Fibroblast of the conjunctiva (primary cell): ENCODE measurements around the gene ZNF600.
"Not testable (repeated sequence)": the region's sequence is repeated elsewhere in the genome, so short reads cannot be mapped to it uniquely, and the experiment has no call there.

Source experiments
- DNase-seq: peaks from one replicate; pipeline ENCODE4 v3.0.0-alpha.2; 2010; ENCODE audit warnings: low read depth

Gene ZNF600

GRCh38 chr19:52786464-52787354 lies at the start of gene ZNF600:
TSS of gene ZNF600 (minus strand) at chr19:52786791. CDS start at chr19:52778888, 7,903 bp downstream.
- peak; percentile 4 for DNase-seq

GRCh38 chr19:52834289-52834688 lies 47.7 kb upstream of the ZNF600 start:
- not testable (repeated sequence) for DNase-seq

- DNase-seq = not testable (repeated sequence)
These were observed 47.0 kb upstream of the ZNF600 start for GRCh38 chr19:52833541-52833940.

- not testable (repeated sequence) for DNase-seq
These were observed 43.3 kb upstream of the ZNF600 start for GRCh38 chr19:52829866-52830265.

- DNase-seq = no peak
These were observed 39.2 kb upstream of the ZNF600 start for GRCh38 chr19:52825765-52826164.

GRCh38 chr19:52823676-52824075 lies 37.1 kb upstream of the ZNF600 start:
- DNase-seq = no peak

- DNase-seq = peak; percentile 12
These were observed 34.8 kb upstream of the ZNF600 start, which contains the start of gene ZNF28 for GRCh38 chr19:52821204-52821960. TSS of gene ZNF28 (minus strand) at chr19:52821633. CDS start at chr19:52817958, 3,675 bp downstream.

GRCh38 chr19:52820472-52821203 lies 34.0 kb upstream of the ZNF600 start:
- not testable (repeated sequence) for DNase-seq

- DNase-seq = no peak
These were observed 23.2 kb upstream of the ZNF600 start for GRCh38 chr19:52809801-52810200.

GRCh38 chr19:52799950-52800640 lies 13.5 kb upstream of the ZNF600 start:
- DNase-seq = not testable (repeated sequence)

- no peak for DNase-seq
These were observed 2.8 kb upstream of the ZNF600 start for GRCh38 chr19:52789440-52789839.

- no peak for DNase-seq
These were observed 520 bp downstream of the ZNF600 start for GRCh38 chr19:52786078-52786463.

GRCh38 chr19:52785506-52785905 lies 1.1 kb downstream of the ZNF600 start:
- DNase-seq = no peak

GRCh38 chr19:52782864-52783263 lies 3.7 kb downstream of the ZNF600 start:
- not testable (repeated sequence) for DNase-seq

GRCh38 chr19:52778811-52779210 lies 7.8 kb downstream of the ZNF600 start:
- no peak for DNase-seq

- not testable (repeated sequence) for DNase-seq
These were observed 30.1 kb downstream of the ZNF600 start for GRCh38 chr19:52756447-52756846.

- DNase-seq = no peak
These were observed 36.8 kb downstream of the ZNF600 start for GRCh38 chr19:52749780-52750179.

- no peak for DNase-seq
These were observed 38.1 kb downstream of the ZNF600 start for GRCh38 chr19:52748336-52748950.

GRCh38 chr19:52745919-52746318 lies 40.7 kb downstream of the ZNF600 start:
- DNase-seq = not testable (repeated sequence)

- no peak for DNase-seq
These were observed 43.5 kb downstream of the ZNF600 start for GRCh38 chr19:52743091-52743490.

- no peak for DNase-seq
These were observed 44.1 kb downstream of the ZNF600 start for GRCh38 chr19:52742516-52742915.
